ENCODE measurements around the gene APBA1. TPM values are rescaled to one million over a fixed set of nuclear protein-coding genes. Genes with fewer than 3 reads are reported as not detected.

The APBA1 gene
- total and polyA plus RNA-seq, 2 of the 8 experiments (the other 6 are each of a cell fraction or from before 2014, with no cell fraction given) = 0.36 to 0.60 TPM

GRCh38 chr9:69580582-69581214 is 91.5 kb downstream of the APBA1 start:
- Histone ChIP-seq H3K4ac (replicated peaks; ENCODE audit: insufficient read length, low read depth, low read length) (no peak overlapping the region), H3K36me3 (ENCODE audit: control insufficient read depth in 2 of 4, insufficient read depth in 4 of 4, low read length in 3 of 4) (no peaks in the 10 kb centered on the region), H4K91ac (replicated peaks; ENCODE audit: insufficient read length, low read length) (no peak overlapping the region), H2BK120ac (replicated peaks; ENCODE audit: low read depth, low read length) (no peak overlapping the region), H2AFZ (ENCODE audit: low read length) (no peak overlapping the region), H3K4me1 (replicated peaks in 1 of 4; ENCODE audit: control insufficient read depth in 3 of 4, insufficient read depth in 4 of 4, low read length in 3 of 4) (peaks cover 0 to 2% (median 0%) of the 10 kb centered on the region in 4 experiments; a peak in 1 of 7 replicates), H3K18ac (ENCODE audit: extremely low read depth, low read length) (no peak overlapping the region), H2BK5ac (ENCODE audit: low read depth, low read length) (no peak overlapping the region), H3K14ac (ENCODE audit: insufficient read length) (no peak overlapping the region), H3K23me2 (ENCODE audit: low read depth, low read length) (no peaks in the 10 kb centered on the region), H4K20me1 (replicated peaks in 1 of 2; ENCODE audit: control insufficient read depth in 1 of 2, insufficient read depth in 2 of 2, low read length in 2 of 2) (peaks cover 0 to 3% of the 10 kb centered on the region in 2 experiments), H4K8ac (ENCODE audit: extremely low read depth, insufficient read depth, low read length) (no peak overlapping the region), H3K79me1 (ENCODE audit: low read depth, low read length) (no peaks in the 10 kb centered on the region), H3K79me2 (ENCODE audit: control insufficient read depth in 1 of 2, insufficient read depth in 2 of 2, low read length in 2 of 2) (no peaks in the 10 kb centered on the region), H3K4me3 (ENCODE audit: extremely low read depth in 1 of 4, insufficient read depth in 2 of 4, low read depth in 3 of 4, low read length in 4 of 4) (no peak overlapping the region), H3K9ac (replicated peaks in 1 of 4; ENCODE audit: extremely low read depth in 1 of 4, low read depth in 3 of 4, low read length in 3 of 4) (no peak overlapping the region), H3K56ac (replicated peaks; ENCODE audit: insufficient read length, low read depth, low read length) (no peak overlapping the region), H3K9me3 (ENCODE audit: insufficient read depth in 2 of 2, low read depth in 1 of 2, low read length in 1 of 2) (no peaks in the 10 kb centered on the region), H4K5ac (ENCODE audit: insufficient read length, low read depth, low read length) (no peak overlapping the region), H3K23ac (ENCODE audit: insufficient read length) (no peak overlapping the region), H3K27me3 (replicated peaks in 1 of 4; ENCODE audit: control insufficient read depth in 3 of 4, extremely low read depth in 1 of 4, insufficient read depth in 3 of 4, low read length in 3 of 4) (peaks cover 3 to 35% (median 24%) of the 10 kb centered on the region in 4 experiments), H3K27ac (ENCODE audit: low read depth, low read length) (no peak overlapping the region), H3K4me2 (ENCODE audit: insufficient read depth in 1 of 2, low read depth in 2 of 2, low read length in 2 of 2) (no peak overlapping the region), H2AK5ac (ENCODE audit: low read depth, low read length) (no peak overlapping the region), H2BK20ac (ENCODE audit: low read length) (no peak overlapping the region), H2BK12ac (ENCODE audit: low read depth, low read length) (no peak overlapping the region), H2BK15ac (ENCODE audit: low read length) (no peak overlapping the region)
- TF ChIP-seq SIX5 (IDR thresholded peaks at IDR 0.05; ENCODE audit: low read depth, low read length) (no peak), RAD21 (IDR thresholded peaks at IDR 0.05 in 1 of 2, conservative IDR thresholded peaks at IDR 0.05 in 1 of 2; ENCODE audit: low read depth in 2 of 2, low read length in 2 of 2) (no peak), MAX (IDR thresholded peaks at IDR 0.05) (no peak), BRCA1 (IDR thresholded peaks at IDR 0.05; ENCODE audit: low read depth, low read length) (no peak), SP2 (IDR thresholded peaks at IDR 0.05; ENCODE audit: low read length) (no peak)
- CTCF ChIA-PET (ENCODE audit: partially characterized antibody) = interaction anchor here (0.7 to 1.2 kb wide), 2 partner anchors 9 to 11 kb away, joined by 3 to 5 read pairs; no protein-coding TSS in a partner anchor
- DNase-seq (ENCODE audit: low read depth in 1 of 2, low spot score in 2 of 2) (no peak), FAIRE-seq (no peak)
- WGBS, 2 experiments (ENCODE audit: extremely low coverage in 1 of 2, insufficient coverage in 1 of 2, insufficient read length in 1 of 2, insufficient replicate concordance in 2 of 2, low coverage in 1 of 2, low lambda C conversion rate in 2 of 2, missing lambda C conversion rate in 1 of 2) = 98% methylated on average over 5 of the region's 5 CpGs; no CpG with 5 or more reads in 1 of the 2 experiments
- POLR2A ChIA-PET (ENCODE audit: partially characterized antibody) = no interaction called here

Data from H1 (cell line).